ENCODE results near the gene CDKL1. TPM values are rescaled to one million over a fixed set of nuclear protein-coding genes. Genes with fewer than 3 reads are reported as not detected.
A peak's percentile ranks its signal among the peaks of the same experiment; 100 is the strongest.

The CDKL1 gene
- total RNA-seq, 1 experiment from 2014 or later: 3.6 TPM

GRCh38 chr14:50396631-50397389 lies at the start of gene CDKL1 (continued):
- TF ChIP-seq AFF4 (CRISPR knock-in tag; IDR thresholded peaks at IDR 0.05; ENCODE audit: borderline replicate concordance) (no peak), GRHL2 (CRISPR knock-in tag; IDR thresholded peaks at IDR 0.05; ENCODE audit: insufficient replicate concordance, severe bottlenecking) (no peak), FOXK1 (CRISPR knock-in tag; IDR thresholded peaks at IDR 0.05) (peak; percentile 73), ZNF317 (CRISPR knock-in tag; IDR thresholded peaks at IDR 0.05; ENCODE audit: borderline replicate concordance, low read depth) (peak; percentile 45; the same call in 1 of the 2 replicates), FOXJ3 (CRISPR knock-in tag; IDR thresholded peaks at IDR 0.05; ENCODE audit: borderline replicate concordance) (no peak), ZNF512 (CRISPR knock-in tag; IDR thresholded peaks at IDR 0.05; ENCODE audit: borderline replicate concordance) (no peak), CREM (CRISPR knock-in tag; IDR thresholded peaks at IDR 0.05) (peak; percentile 8; the same call in 1 of the 2 replicates)

DNA sequence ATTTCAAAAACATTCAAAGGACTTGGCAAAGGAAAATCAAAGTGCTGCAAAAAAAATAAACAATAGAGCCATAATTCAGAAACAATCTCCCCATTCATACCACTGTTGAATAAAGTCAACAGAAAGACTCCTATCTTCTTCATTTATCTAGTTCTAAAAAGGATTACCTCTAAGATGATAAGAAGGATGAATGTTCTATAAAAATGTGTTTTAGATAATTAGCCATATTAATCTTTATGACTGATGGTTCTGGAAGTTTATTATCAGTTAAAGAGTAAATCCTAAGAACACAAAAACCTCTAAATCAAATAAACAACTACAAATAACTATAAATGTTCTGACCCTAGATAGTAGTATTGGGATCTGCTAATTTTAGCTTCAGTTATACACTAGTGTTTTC lies 37.8 kb upstream of the CDKL1 start:
- H3K36me3 Mint-ChIP-seq: peaks cover 50% of the 10 kb centered on the region
- no peaks in the 10 kb centered on the region for H3K27me3 Mint-ChIP-seq (ENCODE audit: low read depth)
- DNase-seq (ENCODE audit: low spot score) (no peak), ATAC-seq (no peak)
- ChIA-PET POLR2A (no interaction called here), CTCF (no interaction called here)
- no peak overlapping the region for H3K4me3 Mint-ChIP-seq
- peaks cover 21% of the 10 kb centered on the region for H3K9me3 Mint-ChIP-seq
- TF ChIP-seq ZNF416 (CRISPR knock-in tag; IDR thresholded peaks at IDR 0.05) (no peak), STAT6 (CRISPR knock-in tag; conservative IDR thresholded peaks at IDR 0.05; ENCODE audit: low read depth) (no peak), ATF2 (CRISPR knock-in tag; IDR thresholded peaks at IDR 0.05; ENCODE audit: borderline replicate concordance, low read depth) (no peak), NFATC4 (CRISPR knock-in tag; IDR thresholded peaks at IDR 0.05) (no peak), RELA (CRISPR knock-in tag; IDR thresholded peaks at IDR 0.05; ENCODE audit: borderline replicate concordance) (no peak), E2F4 (CRISPR knock-in tag; IDR thresholded peaks at IDR 0.05; ENCODE audit: borderline replicate concordance, low read depth) (no peak)
- TF ChIP-seq, protein P1, sequence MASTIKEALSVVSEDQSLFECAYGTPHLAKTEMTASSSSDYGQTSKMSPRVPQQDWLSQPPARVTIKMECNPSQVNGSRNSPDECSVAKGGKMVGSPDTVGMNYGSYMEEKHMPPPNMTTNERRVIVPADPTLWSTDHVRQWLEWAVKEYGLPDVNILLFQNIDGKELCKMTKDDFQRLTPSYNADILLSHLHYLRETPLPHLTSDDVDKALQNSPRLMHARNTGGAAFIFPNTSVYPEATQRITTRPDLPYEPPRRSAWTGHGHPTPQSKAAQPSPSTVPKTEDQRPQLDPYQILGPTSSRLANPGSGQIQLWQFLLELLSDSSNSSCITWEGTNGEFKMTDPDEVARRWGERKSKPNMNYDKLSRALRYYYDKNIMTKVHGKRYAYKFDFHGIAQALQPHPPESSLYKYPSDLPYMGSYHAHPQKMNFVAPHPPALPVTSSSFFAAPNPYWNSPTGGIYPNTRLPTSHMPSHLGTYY (CRISPR knock-in tag; IDR thresholded peaks at IDR 0.05): no peak
- TF ChIP-seq, protein P2, sequence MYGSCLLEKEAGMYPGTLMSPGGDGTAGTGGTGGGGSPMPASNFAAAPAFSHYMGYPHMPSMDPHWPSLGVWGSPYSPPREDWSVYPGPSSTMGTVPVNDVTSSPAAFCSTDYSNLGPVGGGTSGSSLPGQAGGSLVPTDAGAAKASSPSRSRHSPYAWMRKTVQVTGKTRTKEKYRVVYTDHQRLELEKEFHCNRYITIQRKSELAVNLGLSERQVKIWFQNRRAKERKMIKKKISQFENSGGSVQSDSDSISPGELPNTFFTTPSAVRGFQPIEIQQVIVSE (CRISPR knock-in tag; IDR thresholded peaks at IDR 0.05; ENCODE audit: borderline replicate concordance): no peak
- H3K4me1 Mint-ChIP-seq: no peaks in the 10 kb centered on the region
- H3K27ac Mint-ChIP-seq: no peak overlapping the region

Data from WTC11 (cell line).